ENCODE measurements around the gene RNF111.

DNA sequence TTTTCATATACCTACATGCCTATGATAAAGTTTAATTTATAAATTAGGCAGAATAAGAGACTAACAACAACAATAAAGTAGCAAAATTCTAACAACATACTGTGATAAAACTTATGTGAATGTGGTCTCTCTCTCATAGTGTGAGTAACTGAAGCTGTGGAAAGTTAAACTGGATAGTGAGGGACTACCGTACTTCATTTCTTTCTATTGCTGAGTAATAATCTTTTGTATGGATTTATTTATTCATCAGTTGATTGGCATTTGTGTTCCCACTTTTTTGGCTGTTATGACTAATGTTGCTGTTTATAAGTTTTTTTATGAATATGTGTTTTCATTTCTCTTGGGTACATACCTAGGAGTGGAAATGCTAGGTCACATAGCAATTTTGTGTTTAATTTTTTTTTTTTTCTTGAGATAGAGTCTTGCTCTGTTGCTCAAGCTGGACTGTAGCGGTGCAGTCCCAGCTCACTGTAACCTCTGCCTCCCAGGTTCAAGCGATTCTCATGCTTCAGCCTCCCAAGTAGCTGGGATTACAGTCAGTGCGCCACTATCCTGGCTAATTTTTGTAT is 41.0 kb downstream of the RNF111 start:
- TF ChIP-seq, protein P1, sequence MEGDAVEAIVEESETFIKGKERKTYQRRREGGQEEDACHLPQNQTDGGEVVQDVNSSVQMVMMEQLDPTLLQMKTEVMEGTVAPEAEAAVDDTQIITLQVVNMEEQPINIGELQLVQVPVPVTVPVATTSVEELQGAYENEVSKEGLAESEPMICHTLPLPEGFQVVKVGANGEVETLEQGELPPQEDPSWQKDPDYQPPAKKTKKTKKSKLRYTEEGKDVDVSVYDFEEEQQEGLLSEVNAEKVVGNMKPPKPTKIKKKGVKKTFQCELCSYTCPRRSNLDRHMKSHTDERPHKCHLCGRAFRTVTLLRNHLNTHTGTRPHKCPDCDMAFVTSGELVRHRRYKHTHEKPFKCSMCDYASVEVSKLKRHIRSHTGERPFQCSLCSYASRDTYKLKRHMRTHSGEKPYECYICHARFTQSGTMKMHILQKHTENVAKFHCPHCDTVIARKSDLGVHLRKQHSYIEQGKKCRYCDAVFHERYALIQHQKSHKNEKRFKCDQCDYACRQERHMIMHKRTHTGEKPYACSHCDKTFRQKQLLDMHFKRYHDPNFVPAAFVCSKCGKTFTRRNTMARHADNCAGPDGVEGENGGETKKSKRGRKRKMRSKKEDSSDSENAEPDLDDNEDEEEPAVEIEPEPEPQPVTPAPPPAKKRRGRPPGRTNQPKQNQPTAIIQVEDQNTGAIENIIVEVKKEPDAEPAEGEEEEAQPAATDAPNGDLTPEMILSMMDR (conservative IDR thresholded peaks at IDR 0.05 in 1 of 2, IDR thresholded peaks at IDR 0.05 in 1 of 2; ENCODE audit: low read depth in 1 of 2, low read length in 2 of 2): no peak
- no peak for TF ChIP-seq EZH2 (IDR thresholded peaks at IDR 0.05; ENCODE audit: low read length, missing control alignments)

Measured in fibroblast of lung (primary cell).